ENCODE results near the gene FREM3.
A peak's percentile ranks its signal among the peaks of the same experiment; 100 is the strongest.

The FREM3 gene

DNA sequence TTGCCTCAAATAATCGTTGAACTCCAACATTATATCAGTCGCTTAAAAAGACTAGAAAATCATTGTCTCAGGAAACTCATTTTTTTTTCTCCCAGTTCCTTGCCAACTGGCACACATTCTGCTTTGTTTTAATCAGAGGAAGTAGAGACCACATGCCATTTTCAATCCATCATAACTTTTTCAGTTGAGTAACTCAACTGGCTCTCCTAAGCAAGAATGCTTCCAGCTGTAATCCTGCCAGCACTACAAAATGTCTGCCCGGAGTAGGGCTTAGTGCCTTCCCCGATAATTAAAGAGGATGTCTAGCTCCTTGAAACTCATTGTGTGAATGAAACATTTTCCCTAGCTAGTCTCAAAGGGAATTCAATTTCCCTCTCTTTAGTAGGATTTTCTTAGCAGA, 33.0 kb downstream of the FREM3 start:
- DNase-seq: peak; percentile 29

DNA sequence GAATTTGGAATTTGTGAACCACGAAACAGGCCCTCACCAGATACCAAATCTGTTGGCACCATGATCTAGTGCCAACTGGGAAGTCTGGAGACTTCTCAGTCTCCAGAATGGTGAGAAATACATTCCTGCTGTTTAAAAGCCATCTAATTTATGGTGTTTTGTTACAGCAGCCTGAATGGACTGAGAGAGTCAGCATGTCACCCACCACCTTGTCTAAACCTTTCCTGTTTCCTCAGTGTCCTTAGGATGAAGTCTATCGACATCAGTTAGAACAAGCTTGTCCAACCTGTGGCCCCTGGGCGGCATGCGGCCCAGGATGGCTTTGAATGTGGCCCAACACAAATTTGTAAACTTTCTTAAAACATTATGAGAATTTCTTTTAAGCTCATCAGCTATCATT, 42.1 kb downstream of the FREM3 start:
- DNase-seq: no peak

GRCh38 chr4:143654571-143654970, 45.9 kb downstream of the FREM3 start:
- no peak for DNase-seq

- DNase-seq: no peak
Measured at GRCh38 chr4:143653031-143653430, 47.4 kb downstream of the FREM3 start.

DNA sequence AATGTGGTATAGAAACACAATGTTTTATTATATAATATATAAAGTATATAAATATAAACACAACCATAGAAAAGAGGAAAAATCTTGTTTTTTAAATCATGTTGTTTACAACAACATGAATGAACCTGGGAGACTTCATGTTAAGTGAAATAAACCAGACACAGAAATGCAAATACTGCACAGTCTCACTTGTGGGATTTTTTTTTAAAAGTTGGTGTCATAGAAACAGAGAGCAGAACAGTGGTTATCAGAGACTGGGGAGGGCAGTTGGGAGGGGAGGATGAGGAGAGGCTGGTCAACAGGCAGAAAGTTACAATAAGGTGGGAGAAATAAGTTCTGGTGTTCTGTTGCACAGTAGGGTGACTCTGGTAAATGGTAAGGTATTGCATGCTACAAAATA, 57.1 kb downstream of the FREM3 start:
- DNase-seq: no peak

- no peak for DNase-seq
Measured at GRCh38 chr4:143642611-143643010, 57.9 kb downstream of the FREM3 start.

DNA sequence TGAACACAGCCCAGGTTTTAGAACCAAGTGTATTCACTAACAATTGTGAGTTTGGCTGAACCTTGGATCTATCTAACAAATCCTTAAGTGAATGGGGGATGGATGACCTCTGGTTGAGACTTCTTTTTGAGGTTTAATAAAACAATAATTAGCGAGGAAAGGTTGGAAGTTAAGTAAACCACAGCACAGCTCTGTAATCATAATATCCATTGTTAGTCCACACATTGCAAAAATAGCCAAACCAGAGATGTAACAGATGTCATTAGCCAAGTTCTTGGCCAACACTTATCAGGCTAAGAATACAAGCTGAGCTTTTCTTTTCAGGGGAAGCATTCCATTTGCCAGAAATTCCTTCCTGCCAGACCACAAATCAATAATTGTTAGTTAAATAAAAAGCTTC, 59.1 kb downstream of the FREM3 start:
- no peak for DNase-seq

DNA sequence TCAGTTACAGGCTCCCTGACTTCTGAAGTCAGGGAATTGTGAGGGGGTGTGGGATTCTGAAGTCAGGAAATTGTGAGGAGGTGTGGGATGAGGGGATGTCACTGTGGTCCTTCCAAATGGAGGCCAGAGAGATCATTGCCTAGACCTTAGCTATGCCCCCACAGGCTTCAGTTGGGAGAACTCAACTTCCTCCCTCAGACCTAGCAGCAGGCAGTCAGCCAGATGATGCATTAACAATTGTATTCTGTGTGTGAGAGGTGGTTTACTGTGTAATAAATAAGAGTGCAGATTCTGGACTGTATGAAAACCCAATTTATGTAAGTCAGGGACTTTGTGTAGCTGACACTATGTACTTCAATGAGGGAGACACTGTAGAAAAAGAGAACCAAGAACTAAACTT, 65.7 kb downstream of the FREM3 start:
- DNase-seq: no peak

DNA sequence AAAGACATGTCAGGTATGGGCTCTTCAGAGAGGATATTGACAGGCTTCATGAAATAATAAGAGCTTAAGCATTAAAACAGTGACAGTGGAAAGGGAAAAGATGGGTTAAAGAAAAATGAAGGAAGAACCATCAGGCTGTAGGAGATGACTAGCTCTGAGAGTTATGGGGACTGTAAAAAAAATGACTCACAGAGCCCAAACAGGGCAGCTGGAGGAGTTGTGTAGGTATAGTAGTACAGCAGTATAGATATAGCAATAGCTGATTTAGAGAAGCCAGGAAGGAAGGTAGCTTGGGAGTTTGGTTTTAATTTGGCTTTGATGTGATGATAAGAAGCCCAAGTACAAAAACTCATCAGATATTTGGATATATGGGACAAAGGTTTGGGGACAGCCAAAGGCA, 66.6 kb downstream of the FREM3 start:
- DNase-seq: no peak

GRCh38 chr4:143626134-143626911, 74.2 kb downstream of the FREM3 start:
- peak; percentile 45 for DNase-seq

GRCh38 chr4:143625632-143626031, 74.8 kb downstream of the FREM3 start:
- DNase-seq: peak; percentile 1

DNA sequence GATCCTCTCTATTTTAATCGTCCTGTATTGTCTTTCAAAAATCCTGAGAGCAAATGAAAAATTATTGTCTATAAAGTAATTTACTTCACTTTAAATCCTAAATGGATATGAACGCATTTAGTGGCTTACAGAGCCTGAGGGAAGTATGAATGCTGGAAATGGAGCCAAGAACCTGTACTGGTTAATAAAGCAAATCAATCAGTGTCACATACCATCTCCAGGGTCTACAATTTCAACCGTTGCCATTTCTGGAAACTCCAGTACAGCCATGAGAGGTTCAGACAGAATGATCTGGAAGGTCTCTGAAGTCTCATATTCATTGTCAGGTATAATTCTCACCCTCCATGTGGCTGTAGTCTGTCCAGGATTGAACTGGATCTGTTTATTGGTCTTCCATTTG, 76.6 kb downstream of the FREM3 start:
- DNase-seq: no peak

DNA sequence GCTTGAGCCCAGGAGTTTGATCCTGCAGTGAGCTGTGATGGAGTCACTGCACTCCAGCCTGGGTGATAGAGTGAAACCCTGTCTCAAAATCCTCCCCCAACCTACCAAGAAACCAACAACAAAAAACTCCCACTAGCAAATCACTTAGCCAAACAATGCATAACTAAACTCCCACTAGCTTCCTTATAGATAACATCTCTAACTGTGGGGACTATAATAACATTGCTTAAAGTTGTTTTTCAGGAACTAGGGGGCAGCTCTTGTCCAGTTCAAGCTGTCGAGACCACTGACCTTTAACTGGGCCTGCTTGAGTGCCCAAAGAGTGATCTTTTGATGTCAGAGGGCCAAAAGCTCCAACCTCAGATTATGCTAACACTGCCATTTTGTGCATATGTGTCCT, 81.7 kb downstream of the FREM3 start:
- DNase-seq: no peak

DNA sequence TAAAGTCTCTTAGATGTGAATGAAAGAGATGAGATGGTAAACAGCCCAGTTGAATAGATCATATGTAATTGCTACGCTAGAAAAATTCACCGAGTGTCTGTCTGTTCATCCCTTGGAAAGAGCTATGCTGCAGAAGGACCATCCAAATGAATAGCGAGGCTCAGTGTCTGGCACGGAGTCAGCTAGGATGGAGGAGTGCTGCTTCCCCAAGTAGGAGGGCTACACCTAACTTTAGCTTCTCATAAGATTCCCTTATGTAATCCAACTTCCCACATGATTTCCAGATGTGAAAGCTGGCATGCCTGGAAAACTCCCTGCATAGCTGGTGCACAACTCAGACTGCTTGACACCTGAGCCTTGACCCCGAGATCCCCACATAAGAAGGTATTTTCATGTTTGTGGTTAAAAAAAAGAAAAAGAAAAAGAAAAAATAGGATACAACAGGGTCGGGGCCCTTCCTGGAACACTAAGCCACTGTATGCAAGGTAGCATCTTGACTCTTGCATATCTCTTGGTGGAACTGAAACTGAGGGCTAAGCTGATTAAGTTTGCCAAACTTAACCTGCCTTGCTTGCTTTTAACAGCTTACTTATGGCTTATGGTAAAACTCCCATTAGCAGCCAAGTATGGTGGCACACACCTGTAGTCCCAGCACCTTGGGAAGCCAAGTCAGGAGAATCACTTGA, 82.3 kb downstream of the FREM3 start:
- DNase-seq: peak; percentile 2

DNA sequence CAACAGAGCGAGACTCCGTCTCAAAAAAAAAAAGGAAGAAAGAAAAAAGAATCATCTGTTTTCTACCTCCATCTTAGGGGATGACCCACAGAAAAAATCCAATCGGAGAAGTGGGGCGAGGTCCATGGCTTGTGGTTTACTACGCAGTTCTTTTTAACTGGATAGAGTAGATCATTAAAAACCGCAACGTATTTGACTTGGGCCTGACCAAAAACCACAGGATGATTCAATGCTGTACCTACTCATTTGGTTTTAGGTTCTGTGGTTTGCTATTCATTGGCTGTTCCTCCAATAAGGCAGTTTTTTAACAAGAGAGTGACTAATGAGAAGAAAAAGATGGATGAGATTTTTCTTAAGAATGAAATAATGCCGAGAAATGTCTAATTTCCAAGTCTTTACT, 83.7 kb downstream of the FREM3 start:
- DNase-seq: peak; percentile 49

DNA sequence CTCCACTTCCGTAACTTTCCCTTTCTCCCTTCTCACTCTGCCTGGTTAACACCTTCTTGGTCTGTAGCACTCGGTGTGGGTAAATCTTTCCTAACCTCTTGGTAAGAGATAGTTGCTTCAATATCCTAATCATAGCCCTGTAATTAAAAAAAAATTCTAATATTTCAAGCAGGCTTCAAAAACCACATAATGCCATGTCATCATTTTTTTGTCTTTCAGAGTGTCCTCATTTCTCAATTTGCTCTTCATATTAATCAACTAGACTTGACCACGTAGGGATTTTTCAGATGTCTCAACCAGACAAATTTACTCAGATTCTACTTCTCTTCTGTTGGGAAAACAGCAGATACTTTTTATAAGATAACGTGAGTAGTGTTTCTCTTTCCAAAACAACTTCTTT, 91.0 kb downstream of the FREM3 start:
- DNase-seq: no peak

DNA sequence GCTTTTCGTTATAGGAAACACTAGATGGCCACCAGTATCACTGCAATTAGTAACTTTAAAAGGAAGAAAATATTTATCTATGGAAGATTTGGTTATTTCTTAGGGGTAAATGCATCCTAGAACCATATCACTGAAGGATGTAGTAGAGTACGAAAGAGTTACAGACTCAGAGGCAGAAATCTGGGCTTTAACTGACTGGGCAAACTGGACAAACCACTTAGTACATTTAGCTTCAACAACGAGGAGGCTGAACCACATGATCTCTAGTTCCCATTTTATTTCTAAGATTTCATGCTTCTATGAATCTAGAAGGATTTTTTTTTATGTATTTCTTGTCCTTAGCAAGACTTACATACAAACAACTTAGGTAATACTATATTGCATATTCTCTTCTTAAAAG, 94.0 kb downstream of the FREM3 start:
- no peak for DNase-seq

DNA sequence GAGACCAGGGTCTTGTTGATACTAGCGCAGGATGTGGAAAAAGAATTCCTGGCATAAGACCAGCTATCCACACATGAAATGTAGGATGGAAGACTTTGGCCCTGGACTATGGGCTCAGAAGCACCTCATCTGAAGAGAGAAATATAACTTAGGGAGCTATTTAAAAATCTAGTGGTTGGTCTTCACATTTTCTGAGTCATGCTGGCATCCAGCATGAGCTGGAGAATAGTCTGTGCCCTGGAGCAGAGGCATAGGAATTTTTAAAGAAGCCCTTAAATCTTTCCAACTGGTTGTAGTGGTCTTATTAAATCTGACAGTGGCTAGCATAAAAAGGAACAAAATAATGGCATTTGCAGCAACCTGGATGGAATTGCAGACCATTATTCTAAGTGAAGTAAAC, 100.6 kb downstream of the FREM3 start:
- DNase-seq: no peak

DNA sequence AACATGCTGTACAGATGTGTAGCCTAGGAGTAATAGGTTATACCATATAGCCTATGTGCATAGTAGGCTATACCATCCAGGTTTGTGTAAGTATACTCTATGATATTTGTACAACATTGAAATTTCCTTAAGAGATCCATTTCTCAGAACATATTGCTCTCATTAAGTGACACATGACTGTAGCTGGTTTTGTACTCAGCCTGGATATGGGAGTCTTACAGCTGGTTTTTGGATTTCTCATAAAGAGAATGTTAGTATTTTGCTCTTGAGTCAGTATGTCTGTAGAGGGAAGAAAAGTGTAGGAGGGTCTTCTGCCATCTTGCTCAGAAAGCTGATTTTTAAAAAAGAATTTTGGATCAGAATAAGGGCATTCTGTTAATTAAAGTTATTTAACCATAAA, 101.7 kb downstream of the FREM3 start:
- no peak for DNase-seq

DNA sequence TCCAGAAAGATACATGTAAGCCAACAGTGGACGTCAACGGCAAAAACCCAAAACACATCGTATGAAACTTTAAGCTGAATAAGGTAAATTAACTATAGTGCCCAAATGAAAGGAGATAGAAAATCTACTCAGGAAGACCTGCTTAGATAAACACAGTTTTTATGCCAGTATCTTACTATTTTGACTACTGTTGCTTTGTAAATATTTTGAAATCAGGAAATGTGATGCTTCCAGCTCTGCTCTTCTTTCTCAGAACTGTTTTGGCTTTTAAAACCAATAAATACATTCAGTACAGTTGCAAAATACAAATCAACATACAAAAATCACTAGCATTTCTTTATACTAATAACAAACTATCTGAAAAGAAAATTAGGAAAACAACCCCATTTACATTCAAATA, 103.2 kb downstream of the FREM3 start:
- DNase-seq: no peak

DNA sequence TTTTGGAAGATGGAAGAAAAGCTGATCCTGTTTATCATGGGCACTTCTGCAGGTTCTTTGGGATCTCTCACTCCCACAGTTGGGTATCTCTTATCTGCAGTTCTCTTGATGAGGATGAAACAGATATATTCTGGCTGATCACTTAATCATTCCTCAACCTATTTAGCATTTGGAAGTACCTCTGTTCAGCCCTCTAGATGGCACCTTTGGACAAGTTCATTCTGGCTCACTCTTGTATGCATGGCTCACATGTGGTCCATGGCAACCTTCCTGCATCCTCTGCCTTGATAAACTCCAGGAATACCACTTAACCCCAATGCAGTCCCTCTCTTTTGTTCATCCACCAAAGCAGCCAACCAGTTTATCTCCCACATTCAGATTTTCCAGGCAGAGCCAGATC, 112.8 kb downstream of the FREM3 start:
- DNase-seq: no peak

- peak; percentile 17 for DNase-seq
Measured at GRCh38 chr4:143586080-143586479, 114.4 kb downstream of the FREM3 start.

DNA sequence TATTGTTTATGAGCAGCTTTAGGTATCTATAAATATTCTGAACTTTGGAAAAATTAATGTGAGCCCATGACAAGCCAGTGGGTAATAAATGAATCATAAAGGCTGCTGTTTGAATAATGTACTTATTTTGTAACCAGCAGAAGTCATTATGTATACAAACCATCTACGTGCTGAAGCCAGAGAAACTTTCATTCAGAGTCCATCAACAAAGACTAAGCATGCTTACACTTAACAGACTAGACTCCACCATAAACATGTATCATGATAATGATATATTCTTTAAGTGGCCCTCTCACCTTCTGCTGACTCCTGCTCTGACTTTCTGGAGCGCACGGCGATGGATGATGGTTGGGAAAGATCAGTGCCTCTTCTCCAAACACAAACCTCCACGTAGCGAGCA, 114.9 kb downstream of the FREM3 start:
- DNase-seq: no peak

GRCh38 chr4:143581331-143581946, 119.0 kb downstream of the FREM3 start:
- DNase-seq: no peak
